ENCODE results near the gene GMPR2.

The GMPR2 gene

DNA sequence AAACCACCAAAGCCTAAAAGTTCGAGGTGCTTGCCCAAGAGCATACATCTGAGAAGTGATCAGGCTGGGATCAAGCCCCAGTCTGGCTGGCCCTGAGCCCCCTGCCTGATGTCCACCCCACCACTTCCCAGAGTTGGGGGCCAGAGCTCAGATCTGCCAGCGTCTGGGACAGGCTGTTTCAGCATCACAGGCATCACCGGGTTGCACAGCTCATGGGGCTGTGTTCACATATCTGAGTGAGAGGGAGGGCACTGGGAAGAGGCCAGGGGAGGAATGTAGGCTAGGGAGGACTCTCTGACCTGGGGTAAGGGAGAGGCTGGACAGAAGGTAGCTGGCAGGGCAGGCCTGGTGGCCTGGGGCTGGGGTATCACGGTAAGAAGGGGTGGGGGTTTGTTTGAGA, 24.2 kb downstream of the GMPR2 start:
- no peak for TF ChIP-seq CTCF (conservative IDR thresholded peaks at IDR 0.05; ENCODE audit: low read length)
- DNase-seq (ENCODE audit: low read depth): no peak
- H3K4me3 ChIP-seq (ENCODE audit: low read length): no peak overlapping the region

DNA sequence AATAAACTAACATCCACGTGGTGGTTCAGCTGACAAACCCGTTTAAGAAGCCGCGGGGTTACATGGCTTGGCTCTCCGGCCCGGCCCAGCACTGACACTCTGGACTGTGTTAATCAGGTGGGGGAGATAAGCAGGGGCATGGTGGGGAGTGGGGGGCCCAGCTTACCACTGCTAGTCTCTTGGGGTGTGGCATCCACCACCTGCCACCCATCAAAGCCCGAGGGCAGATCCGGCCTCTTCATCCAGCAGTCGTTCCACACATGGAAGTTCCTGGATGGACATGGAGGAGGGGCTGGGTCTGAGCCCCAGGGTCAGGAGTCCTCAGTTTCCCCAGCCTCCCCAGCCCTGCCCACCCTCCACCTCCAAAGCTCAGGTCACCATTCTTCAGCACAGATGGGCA, 25.4 kb downstream of the GMPR2 start:
- no peak overlapping the region for H3K4me3 ChIP-seq (ENCODE audit: low read length)
- no peak for TF ChIP-seq CTCF (conservative IDR thresholded peaks at IDR 0.05; ENCODE audit: low read length)
- DNase-seq (ENCODE audit: low read depth): no peak

DNA sequence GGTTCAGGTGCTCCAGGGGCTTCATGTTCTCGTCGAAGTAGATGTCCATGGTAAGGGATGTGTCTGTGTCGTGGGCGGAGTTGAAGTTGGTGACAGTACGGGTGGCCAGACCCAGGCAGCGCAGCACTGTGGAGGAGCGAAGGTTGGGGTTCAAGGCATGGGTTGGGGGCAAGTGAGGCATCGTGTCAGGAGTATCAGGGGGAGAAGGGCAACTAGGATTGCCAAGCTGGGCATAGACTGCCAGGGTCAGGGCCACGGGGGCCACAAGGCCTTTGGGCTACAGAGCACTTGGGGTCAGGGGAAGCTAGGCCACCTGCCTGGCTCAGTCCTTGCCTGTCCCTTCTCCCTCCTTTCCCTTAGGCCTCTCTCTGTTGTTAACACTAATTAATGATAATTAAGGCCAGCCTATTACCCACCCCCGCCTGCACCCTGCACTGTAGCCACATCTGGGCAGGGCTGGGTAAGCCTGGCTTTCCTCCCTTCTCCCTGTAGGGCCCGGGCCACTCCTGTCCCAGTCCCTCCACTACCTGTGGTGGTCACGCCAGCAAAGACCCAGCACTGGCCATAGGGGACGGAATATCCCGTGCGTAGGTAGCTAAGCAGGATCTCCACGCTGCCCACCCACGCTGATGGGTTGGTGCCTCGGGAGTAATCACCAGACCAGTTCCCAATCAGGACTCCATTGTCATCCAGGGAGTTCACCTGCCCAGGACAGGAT, 26.0 kb downstream of the GMPR2 start:
- DNase-seq (ENCODE audit: low read depth): no peak
- no peak overlapping the region for H3K4me3 ChIP-seq (ENCODE audit: low read length)
- TF ChIP-seq CTCF (conservative IDR thresholded peaks at IDR 0.05; ENCODE audit: low read length): no peak

DNA sequence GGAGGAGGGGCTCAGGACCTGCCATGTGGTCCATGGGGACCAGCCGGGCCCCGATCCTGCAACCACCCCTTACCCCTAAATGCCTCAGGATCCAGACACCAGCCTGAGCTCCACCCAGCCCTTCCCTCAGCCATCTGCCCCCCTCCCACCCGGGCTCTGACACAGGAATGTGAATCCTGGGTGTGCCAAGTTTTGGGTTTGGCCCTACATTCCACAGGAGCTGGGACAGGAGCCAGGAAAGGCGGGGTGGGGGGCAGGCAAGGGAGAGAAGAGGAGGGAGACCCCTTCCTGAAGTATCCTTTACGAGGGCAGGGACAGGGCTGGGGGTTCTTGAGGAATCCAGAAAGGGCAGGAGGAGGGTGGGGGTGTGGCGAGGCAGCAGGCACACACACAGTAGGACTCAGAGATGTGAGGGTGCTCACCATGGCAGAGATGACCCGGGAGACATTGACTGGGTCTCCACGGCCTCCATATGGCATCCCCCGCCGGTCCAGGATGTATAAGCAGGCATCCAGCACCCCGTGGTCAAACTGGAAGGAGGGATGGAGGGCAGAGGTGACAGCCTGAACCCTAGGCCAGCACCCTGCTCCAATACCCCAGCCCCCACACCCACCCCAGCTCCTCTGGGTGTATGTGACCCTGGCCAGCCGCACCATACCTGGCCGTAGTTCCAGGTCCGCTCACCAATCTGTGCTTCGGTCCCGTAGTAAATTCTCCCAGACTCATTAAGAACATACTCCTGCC, 26.7 kb downstream of the GMPR2 start:
- no peak overlapping the region for H3K4me3 ChIP-seq (ENCODE audit: low read length)
- peak; percentile 75 for DNase-seq (ENCODE audit: low read depth)
- TF ChIP-seq CTCF (conservative IDR thresholded peaks at IDR 0.05; ENCODE audit: low read length): no peak

DNA sequence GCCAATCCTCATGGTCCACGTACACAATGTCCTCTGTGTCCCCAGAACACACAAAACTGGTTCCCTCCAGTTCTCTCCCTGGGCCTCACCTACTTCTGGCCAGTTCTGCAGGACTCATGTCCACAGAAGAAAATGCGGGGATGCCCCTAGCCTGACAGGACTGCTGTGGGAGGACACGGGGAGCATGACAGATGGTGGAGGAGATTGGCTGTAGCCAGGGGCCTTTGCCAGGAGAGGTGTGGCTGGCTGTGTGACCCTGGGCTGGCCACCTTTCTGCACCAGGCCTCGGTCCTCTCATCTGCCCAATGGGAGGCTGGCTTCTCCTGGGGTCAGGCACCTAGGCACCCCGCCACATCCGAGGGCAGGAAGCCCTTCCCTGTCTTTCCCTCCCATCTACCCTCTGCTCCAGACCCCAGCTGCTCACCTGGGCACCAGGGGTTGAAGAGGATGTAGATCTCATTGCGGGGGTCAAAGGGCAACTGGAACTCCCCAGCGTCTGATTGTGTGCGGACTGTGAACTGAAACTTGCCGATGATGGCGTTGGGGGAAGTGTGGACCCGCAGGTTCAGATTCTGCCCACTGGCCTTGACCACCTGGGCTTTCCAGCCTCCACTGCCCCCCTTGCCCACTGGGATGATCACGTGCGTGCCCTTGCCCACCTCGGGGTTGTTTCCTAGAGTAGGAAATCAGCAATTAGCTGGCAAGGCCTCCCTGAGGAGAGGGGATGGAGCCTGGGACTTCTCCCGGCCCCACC, 27.5 kb downstream of the GMPR2 start:
- no peak for TF ChIP-seq CTCF (conservative IDR thresholded peaks at IDR 0.05; ENCODE audit: low read length)
- DNase-seq (ENCODE audit: low read depth): no peak
- H3K4me3 ChIP-seq (ENCODE audit: low read length): no peak overlapping the region

DNA sequence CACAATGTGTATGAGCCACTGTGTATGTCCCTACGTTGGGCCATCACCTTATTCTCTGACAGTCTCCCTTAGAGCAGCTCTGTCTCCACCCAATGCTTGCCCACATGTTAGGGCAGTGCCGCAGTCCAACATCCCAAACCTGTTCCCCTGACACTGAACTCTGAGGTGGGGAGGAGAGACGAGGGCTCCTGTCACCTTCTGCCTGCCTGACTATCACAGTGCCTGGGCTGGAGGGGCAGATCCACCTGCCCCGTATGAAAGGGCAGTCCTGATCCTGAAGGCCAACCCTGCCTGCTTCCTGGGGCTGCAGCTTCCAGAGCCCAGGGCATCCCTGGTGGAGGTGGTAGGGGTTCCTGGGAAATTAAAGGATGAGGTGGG, 28.0 kb downstream of the GMPR2 start:
- no peak for DNase-seq (ENCODE audit: low read depth)
- TF ChIP-seq CTCF (conservative IDR thresholded peaks at IDR 0.05; ENCODE audit: low read length): no peak
- no peak overlapping the region for H3K4me3 ChIP-seq (ENCODE audit: low read length)

Measured in AG10803 (cell line).